NOMO-1 treated with DMSO at 0.1 percent for 48 hours (cell line): ENCODE data around the gene FXYD4.

Source experiments
- DNase-seq: peaks from one replicate; lab custom pipeline; 2025; ENCODE audit not compliant: unreplicated experiment; lab: John Stamatoyannopoulos, UW

Gene FXYD4

GRCh38 chr10:43343126-43343525 is 28.3 kb upstream of the FXYD4 start:
- no peak for DNase-seq

GRCh38 chr10:43344051-43344450 is 27.4 kb upstream of the FXYD4 start:
- no peak for DNase-seq

GRCh38 chr10:43347997-43348396 is 23.4 kb upstream of the FXYD4 start:
- DNase-seq = no peak

- DNase-seq = peak; percentile 88
Observed at GRCh38 chr10:43348511-43349312, 22.7 kb upstream of the FXYD4 start.

- DNase-seq = no peak
Observed at GRCh38 chr10:43350156-43350555, 21.3 kb upstream of the FXYD4 start.

GRCh38 chr10:43350686-43351085 is 20.8 kb upstream of the FXYD4 start:
- no peak for DNase-seq

- no peak for DNase-seq
Observed at GRCh38 chr10:43351301-43351700, 20.1 kb upstream of the FXYD4 start.

- DNase-seq = no peak
Observed at GRCh38 chr10:43352951-43353350, 18.5 kb upstream of the FXYD4 start.

- no peak for DNase-seq
Observed at GRCh38 chr10:43353495-43354329, 17.7 kb upstream of the FXYD4 start.

- no peak for DNase-seq
Observed at GRCh38 chr10:43354330-43354635, 17.2 kb upstream of the FXYD4 start.

GRCh38 chr10:43354879-43355380 is 16.5 kb upstream of the FXYD4 start:
- DNase-seq = no peak

- no peak for DNase-seq
Observed at GRCh38 chr10:43355749-43356371, 15.6 kb upstream of the FXYD4 start.

GRCh38 chr10:43360086-43360485 is 11.3 kb upstream of the FXYD4 start:
- DNase-seq = no peak

GRCh38 chr10:43361547-43362190 is 9.8 kb upstream of the FXYD4 start:
- peak; percentile 10 for DNase-seq

- peak; percentile 95 for DNase-seq
Observed at GRCh38 chr10:43362191-43362839, 9.1 kb upstream of the FXYD4 start.

- DNase-seq = no peak
Observed at GRCh38 chr10:43365001-43365400, 6.4 kb upstream of the FXYD4 start.

- DNase-seq = no peak
Observed at GRCh38 chr10:43369921-43370320, 1.5 kb upstream of the FXYD4 start.

GRCh38 chr10:43370671-43371215 is 693 bp upstream of the FXYD4 start:
- no peak for DNase-seq

- DNase-seq = no peak
Observed at GRCh38 chr10:43372765-43373361, 1.4 kb downstream of the FXYD4 start.

GRCh38 chr10:43373461-43373860 is 2.0 kb downstream of the FXYD4 start:
- DNase-seq = no peak
